GM12878 (cell line): ENCODE results near the gene TMEM254. TPM values are rescaled to one million over a fixed set of nuclear protein-coding genes. Genes with fewer than 3 reads are reported as not detected.
A peak's percentile ranks its signal among the peaks of the same experiment; 100 is the strongest.

Experiments used
- ATAC-seq: fragments of 200-7000 bp; cut with Tn5 transposase; 3 replicates; pipeline ENCODE4 v1.9.1; 2020; ENCODE audit warnings: mild to moderate bottlenecking, moderate library complexity
- BruUV-seq: library from RNA; stranded (reverse); fragments of 400-500 nt; replicated peaks from 2 replicates; lab custom pipeline; 2021; lab: Mats Ljungman, UMichigan
- CTCF ChIA-PET: fragments of 300-600 bp; sonication (Branson Sonifier 250); formaldehyde crosslinking; extraction: SDS; loops from one replicate; lab custom pipeline; 2021; ENCODE audit warnings: inconsistent platforms; lab: Yijun Ruan, JAX
- POLR2A ChIA-PET: fragments of 350-600 bp; formaldehyde crosslinking; extraction: SDS; loops from one replicate; lab custom pipeline; 2021; ENCODE audit warnings: inconsistent platforms; lab: Charles Lee
- RAD21 ChIA-PET: fragments of 300-600 bp; sonication (Branson Sonifier 250); formaldehyde crosslinking; loops from one replicate; lab custom pipeline; 2023; ENCODE audit warnings: antibody characterized with exemption; ENCODE audit not compliant: unreplicated experiment; lab: Charles Lee
- SMC1A ChIA-PET: fragments of 300-600 bp; sonication (Branson Sonifier 250); formaldehyde crosslinking; loops from one replicate; lab custom pipeline; 2023; ENCODE audit not compliant: unreplicated experiment, uncharacterized antibody; lab: Charles Lee
- DNase-seq: peaks from one replicate; pipeline ENCODE4 v3.0.0-alpha.2; 2011; ENCODE audit warnings: low read depth, low spot score
- FAIRE-seq: peaks from 3 replicates; lab custom pipeline; 2011; peaks lifted over from hg19 to GRCh38; lab: Jason Lieb, UNC
- H2AFZ ChIP-seq: 2 replicates; pipeline ENCODE4 v1.6.0; 2011; ENCODE audit warnings: low read depth, low read length, control low read depth; ENCODE audit not compliant: control insufficient read depth
- H3K27ac ChIP-seq: 2 replicates; pipeline ENCODE4 v1.5.1; 2011; ENCODE audit warnings: control low read depth; ENCODE audit not compliant: control insufficient read depth, insufficient read depth
- H3K27me3 ChIP-seq, 2 experiments: replicated peaks in 1 of 2; 2 replicates each; pipeline versions ENCODE4 v1.6.0 to v1.6.1; 2011; ENCODE audit warnings: low read length in 1 of 2; ENCODE audit not compliant: control insufficient read depth in 2 of 2, insufficient read depth in 2 of 2
- H3K36me3 ChIP-seq, 2 experiments: 2 replicates each; pipeline ENCODE4 v1.5.1; 2011; ENCODE audit warnings: low read length in 1 of 2; ENCODE audit not compliant: control insufficient read depth in 2 of 2, insufficient read depth in 2 of 2
- H3K4me1 ChIP-seq: 2 replicates; pipeline ENCODE4 v1.6.1; 2011; ENCODE audit warnings: mild to moderate bottlenecking, low read length, moderate library complexity, mixed read lengths; ENCODE audit not compliant: control insufficient read depth, insufficient read depth
- H3K4me2 ChIP-seq: 2 replicates; pipeline ENCODE4 v1.6.0; 2011; ENCODE audit warnings: control low read depth; ENCODE audit not compliant: control insufficient read depth, insufficient read depth
- H3K4me3 ChIP-seq: fragments of 200-600 bp; sonication (generic); 2 replicates; pipeline ENCODE4 v1.5.1; 2016
- H3K79me2 ChIP-seq: 2 replicates; pipeline ENCODE4 v1.6.0; 2011; ENCODE audit warnings: low read length; ENCODE audit not compliant: control insufficient read depth, insufficient read depth
- H3K9ac ChIP-seq: 2 replicates; pipeline ENCODE4 v1.8.0; 2011; ENCODE audit warnings: low read length, control low read depth, mixed read lengths; ENCODE audit not compliant: control insufficient read depth, insufficient read depth
- H3K9me3 ChIP-seq: replicated peaks from 3 replicates; pipeline ENCODE4 v1.5.1; 2011; ENCODE audit warnings: mild to moderate bottlenecking, low read length; ENCODE audit not compliant: control insufficient read depth, insufficient read depth
- H4K20me1 ChIP-seq: 2 replicates; pipeline ENCODE4 v1.6.0; 2011; ENCODE audit not compliant: control insufficient read depth, insufficient read depth
- ATF2 ChIP-seq: IDR thresholded peaks from 2 replicates; pipeline ENCODE4 v1.6.1; 2012; ENCODE audit warnings: low read length, inconsistent platforms
- ATF7 ChIP-seq: fragments of 450-650 bp; IDR thresholded peaks from 2 replicates; pipeline ENCODE4 v1.6.1; 2016; ENCODE audit warnings: low read depth, mild to moderate bottlenecking
- E4F1 ChIP-seq: fragments of 450-650 bp; IDR thresholded peaks from 2 replicates; pipeline ENCODE4 v1.6.1; 2018; ENCODE audit warnings: borderline replicate concordance, mild to moderate bottlenecking; ENCODE audit not compliant: partially characterized antibody
- GABPA ChIP-seq: IDR thresholded peaks from 2 replicates; pipeline ENCODE4 v1.6.1; 2014; ENCODE audit warnings: antibody characterized with exemption, low read depth, mild to moderate bottlenecking, inconsistent platforms
- GATAD2B ChIP-seq: fragments of 450-650 bp; conservative IDR thresholded peaks from 2 replicates; pipeline ENCODE4 v1.6.1; 2017; ENCODE audit warnings: low read depth, mild to moderate bottlenecking, moderate library complexity
- HDGF ChIP-seq: fragments of 450-650 bp; IDR thresholded peaks from 2 replicates; pipeline ENCODE4 v1.6.1; 2016; ENCODE audit warnings: antibody characterized with exemption
- IRF3 ChIP-seq: fragments of 450-650 bp; IDR thresholded peaks from 2 replicates; pipeline ENCODE4 v1.6.1; 2014; ENCODE audit warnings: mild to moderate bottlenecking
- NR2C2 ChIP-seq: IDR thresholded peaks from 2 replicates; pipeline ENCODE4 v1.6.1; 2011; ENCODE audit warnings: borderline replicate concordance, low read depth; ENCODE audit not compliant: control insufficient read depth, insufficient read length
- RFX5 ChIP-seq: IDR thresholded peaks from 2 replicates; pipeline ENCODE4 v1.6.1; 2011; ENCODE audit warnings: low read depth, low read length, improper control_type of control experiment
- YBX1 ChIP-seq: fragments of 450-650 bp; IDR thresholded peaks from 2 replicates; pipeline ENCODE4 v1.6.1; 2016; ENCODE audit warnings: antibody characterized with exemption
- YY1 ChIP-seq: IDR thresholded peaks from 2 replicates; pipeline ENCODE4 v1.6.1; 2011; ENCODE audit warnings: low read depth, mild to moderate bottlenecking, low read length
- WGBS: methylation state at CpG from one replicate; pipeline ENCODE4 v1.1.6; 2016; ENCODE audit warnings: low lambda C conversion rate; ENCODE audit not compliant: insufficient replicate concordance, insufficient coverage; ENCODE audit errors: missing lambda C conversion rate; 5-methylcytosine and 5-hydroxymethylcytosine counted together
- in situ Hi-C: fragments of 300-500 bp; cut with MboI; formaldehyde crosslinking; loops from 9 replicates; pipeline ENCODE4 v1.14.3; 2018; ENCODE audit warnings: mixed read lengths
- intact Hi-C: fragments of 100-400 bp; cut with micrococcal nuclease; formaldehyde crosslinking; loops from one replicate; pipeline ENCODE4 v1.14.2; 2022; ENCODE audit not compliant: unreplicated experiment
- polyA plus RNA-seq, 11 experiments: library from polyadenylated mRNA; depleted of rRNA in 4 of 11; unstranded in 6 of 11; stranded (reverse) in 5 of 11; fragments of >200 nt; fragmentation: Nextera tagmentation in 4 of 11; fragmentation: Illumina TruSeq in 1 of 11; extraction: Ambion mirVana in 4 of 11; extraction: Trizol in 1 of 11; gene quantifications; 1 replicate in 1 of 11; 2 replicates in 10 of 11; pipeline versions ENCODE4 v1.2.1 to v1.2.3, GENCODE V29; 2011 to 2016; ENCODE audit warnings: inconsistent platforms in 2 of 11, missing spikeins in 2 of 11, low read depth in 1 of 11
- total RNA-seq, 4 experiments: library from RNA; depleted of rRNA in 3 of 4; stranded (reverse); fragments of >200 nt in 3 of 4; fragmentation: Illumina TruSeq in 1 of 4; extraction: Trizol in 1 of 4; gene quantifications; 2 replicates each; pipeline versions ENCODE4 v1.2.1 to v1.2.3, GENCODE V29; 2013 to 2021

Gene TMEM254
- total and polyA plus RNA-seq, 10 of the 15 experiments (the other 5 are each of a cell fraction or from before 2014, with no cell fraction given): 5.6 to 29.0 (median 13.1) TPM

GRCh38 chr10:80075781-80076180 lies 2.7 kb upstream of the TMEM254 start:
- RAD21 ChIA-PET: no interaction called here

GRCh38 chr10:80077869-80078447 lies 507 bp upstream of the TMEM254 start:
- FAIRE-seq (no peak), DNase-seq (no peak), ATAC-seq (no peak)
- intact Hi-C loops: no loop called here
- H2AFZ ChIP-seq: peak overlapping the region; percentile 99
- no peaks in the 10 kb centered on the region for H4K20me1 ChIP-seq
- ChIA-PET RAD21 (no interaction called here), POLR2A (no interaction called here), SMC1A (interaction anchor here (1.2 kb wide), 1 partner anchor 30 kb away, joined by 3 read pairs; no protein-coding TSS in a partner anchor), CTCF (interaction anchor here (1.1 kb wide), 1 partner anchor 67 kb away, joined by 3 read pairs; no protein-coding TSS in a partner anchor)
- H3K36me3 ChIP-seq: no peaks in the 10 kb centered on the region
- H3K9me3 ChIP-seq: no peaks in the 10 kb centered on the region
- BruUV-seq: no TSS peak
- H3K4me1 ChIP-seq: peaks cover 4% of the 10 kb centered on the region
- H3K79me2 ChIP-seq: no peaks in the 10 kb centered on the region
- H3K4me3 ChIP-seq: peak overlapping the region; percentile 97
- peak overlapping the region; percentile 51 for H3K4me2 ChIP-seq
- peak overlapping the region; percentile 81 for H3K27ac ChIP-seq
- no peaks in the 10 kb centered on the region for H3K27me3 ChIP-seq
- peak overlapping the region; percentile 95 for H3K9ac ChIP-seq
- WGBS: under 1% methylated on average over 13 of the region's 14 CpGs
- in situ Hi-C loops: no loop called here
- TF ChIP-seq E4F1 (no peak), HDGF (no peak), IRF3 (no peak), GABPA (no peak), GATAD2B (no peak), RFX5 (no peak), ATF7 (no peak)

More at GRCh38 chr10:80075781-80076180, 2.7 kb upstream of the TMEM254 start:
- Histone ChIP-seq H3K9ac (no peak overlapping the region), H3K4me1 (peaks cover 4% of the 10 kb centered on the region), H3K79me2 (no peaks in the 10 kb centered on the region), H3K4me2 (no peak overlapping the region), H3K4me3 (no peak overlapping the region), H3K27me3 (no peaks in the 10 kb centered on the region), H3K36me3 (no peaks in the 10 kb centered on the region), H3K27ac (no peak overlapping the region), H3K9me3 (no peaks in the 10 kb centered on the region), H4K20me1 (no peaks in the 10 kb centered on the region), H2AFZ (no peak overlapping the region)
- 100% methylated on average over 1 of the region's 1 CpG for WGBS
- TF ChIP-seq YY1 (no peak), NR2C2 (no peak), YBX1 (no peak), ATF2 (no peak)
- BruUV-seq: no TSS peak
- ChIA-PET CTCF (interaction anchor here (0.6 kb wide), 1 partner anchor 185 kb away, joined by 4 read pairs; no protein-coding TSS in a partner anchor), SMC1A (interaction anchor here (0.8 kb wide), 1 partner anchor 17 kb away, joined by 3 read pairs; no protein-coding TSS in a partner anchor), POLR2A (no interaction called here)
- DNase-seq (no peak), ATAC-seq (no peak), FAIRE-seq (no peak)
- in situ Hi-C loops: no loop called here
- intact Hi-C loops: no loop called here
